ENCODE measurements around the gene PSMG4.

DNA sequence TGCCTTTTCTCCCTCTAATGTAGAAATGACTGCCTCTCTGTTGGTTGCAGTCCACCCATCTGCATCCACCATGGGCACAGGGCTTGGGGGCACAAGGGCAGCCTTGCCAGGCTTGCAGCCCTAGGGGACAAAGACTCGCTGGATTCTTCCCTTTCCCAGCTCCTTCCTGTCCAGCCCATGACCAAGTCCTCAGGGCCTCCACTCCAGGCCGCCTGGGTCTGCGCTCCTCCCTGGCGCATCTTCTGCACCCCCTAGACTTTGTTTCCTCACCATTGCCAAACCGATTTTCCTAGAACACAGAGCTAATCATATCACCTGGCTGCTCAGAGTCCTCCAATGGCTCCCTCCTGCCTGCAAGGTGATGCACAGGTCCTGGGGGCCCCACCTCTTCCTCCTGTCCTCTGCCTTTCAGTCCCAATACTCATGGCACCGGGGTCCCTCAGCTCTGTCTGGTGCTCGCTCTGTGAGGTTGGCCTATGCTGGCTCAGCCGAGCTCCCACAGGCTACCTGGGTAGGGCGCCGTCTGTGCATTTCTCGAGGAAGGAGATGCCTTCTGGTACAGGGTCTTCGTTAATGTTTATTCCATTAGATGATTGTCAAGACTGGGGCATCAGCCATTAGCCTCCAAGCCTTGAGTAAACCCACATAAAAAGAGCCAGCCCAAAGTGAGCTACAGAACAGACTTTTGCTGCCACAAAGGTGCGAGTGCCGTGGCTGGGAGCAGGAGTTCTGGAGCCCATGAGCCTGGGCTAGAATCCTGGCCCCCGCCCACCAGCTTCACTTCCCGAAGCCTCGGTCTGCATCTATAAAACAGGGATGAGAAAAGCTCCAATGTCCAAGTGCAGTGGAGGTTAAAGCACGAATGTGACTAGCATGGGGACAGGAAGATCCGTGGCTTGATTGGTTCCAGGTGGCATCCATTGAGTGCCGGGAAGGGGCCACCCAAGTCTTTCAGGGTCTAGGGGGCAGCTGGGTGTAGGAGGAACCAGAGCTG lies 17.7 kb downstream of the PSMG4 start:
- TF ChIP-seq CTCF (conservative IDR thresholded peaks at IDR 0.05 in 1 of 2, IDR thresholded peaks at IDR 0.05 in 1 of 2; ENCODE audit: extremely low read depth in 1 of 2, insufficient read depth in 1 of 2, low read depth in 1 of 2, low read length in 2 of 2) (no peak), EZH2 (IDR thresholded peaks at IDR 0.05; ENCODE audit: borderline replicate concordance, low read length) (no peak)
